Liver (tissue), 3 donors: ENCODE data around the gene CREB1.

Source experiments
- ATF3 ChIP-seq: IDR thresholded peaks from 2 replicates; pipeline ENCODE4 v1.6.1; 2016; ENCODE audit warnings: antibody characterized with exemption
- CTCF ChIP-seq: fragments of 150-350 bp; IDR thresholded peaks from 2 replicates; pipeline ENCODE4 v1.5.1; 2017; ENCODE audit warnings: improper control_type of control experiment, low read depth, low read length; ENCODE audit not compliant: missing input control
- EGR1 ChIP-seq, 2 donors: IDR thresholded peaks; 2 replicates each; pipeline ENCODE4 v1.6.1; 2016 to 2018; ENCODE audit warnings: antibody characterized with exemption in 2 of 2, low read depth in 2 of 2
- GABPA ChIP-seq, 2 donors: IDR thresholded peaks in 1 of 2; conservative IDR thresholded peaks in 1 of 2; 2 replicates each; pipeline ENCODE4 v1.6.1; 2016; ENCODE audit warnings: antibody characterized with exemption in 2 of 2, mild to moderate bottlenecking in 1 of 2, moderate library complexity in 1 of 2
- HNF4A ChIP-seq, 2 donors: conservative IDR thresholded peaks; 2 replicates each; pipeline ENCODE4 v1.6.1; 2016; ENCODE audit warnings: antibody characterized with exemption in 2 of 2, mild to moderate bottlenecking in 2 of 2
- JUND ChIP-seq, 2 donors: IDR thresholded peaks; 2 replicates each; pipeline ENCODE4 v1.6.1; 2016; ENCODE audit warnings: antibody characterized with exemption in 2 of 2
- MAX ChIP-seq: IDR thresholded peaks from 2 replicates; pipeline ENCODE4 v1.6.1; 2016; ENCODE audit warnings: antibody characterized with exemption
- NR2F2 ChIP-seq: IDR thresholded peaks from 2 replicates; pipeline ENCODE4 v1.6.1; 2016; ENCODE audit warnings: antibody characterized with exemption
- RXRA ChIP-seq, 2 donors: IDR thresholded peaks; 2 replicates each; pipeline ENCODE4 v1.6.1; 2017 to 2018; ENCODE audit warnings: antibody characterized with exemption in 2 of 2, mild to moderate bottlenecking in 1 of 2
- TAF1 ChIP-seq: conservative IDR thresholded peaks from 2 replicates; pipeline ENCODE4 v1.6.1; 2016; ENCODE audit warnings: antibody characterized with exemption, mild to moderate bottlenecking
- ZBTB33 ChIP-seq: IDR thresholded peaks from 2 replicates; pipeline ENCODE4 v1.6.1; 2016; ENCODE audit warnings: antibody characterized with exemption
- donor health status: healthy.
- donor health status: healthy.

- TF ChIP-seq CTCF (no peak), TAF1 (no peak), NR2F2 (no peak), ATF3 (no peak), EGR1 (IDR thresholded peaks at IDR 0.05; ENCODE audit: low read depth in 2 of 2) (no peak), GABPA (IDR thresholded peaks at IDR 0.05 in 1 of 2, conservative IDR thresholded peaks at IDR 0.05 in 1 of 2) (no peak), MAX (no peak), JUND (IDR thresholded peaks at IDR 0.05) (no peak), ZBTB33 (no peak), RXRA (IDR thresholded peaks at IDR 0.05) (no peak), HNF4A (conservative IDR thresholded peaks at IDR 0.05) (no peak)
Observed at GRCh38 chr2:207505171-207505570, 24.6 kb upstream of the CREB1 start.
